HG03342 (cell line): ENCODE results near the gene PDE10A.

Experiments
- ATAC-seq: cut with Tn5 transposase; IDR thresholded peaks from one replicate; pipeline ENCODE4 v1.9.1; 2021; ENCODE audit warnings: mild to moderate bottlenecking, moderate library complexity; ENCODE audit not compliant: unreplicated experiment

Gene PDE10A

GRCh38 chr6:165662749-165663376 is at the start of gene PDE10A:
Gene PDE10A (minus strand): TSS chr6:165663241. CDS start chr6:165662811, 430 bp downstream.
- ATAC-seq, result no peak

DNA sequence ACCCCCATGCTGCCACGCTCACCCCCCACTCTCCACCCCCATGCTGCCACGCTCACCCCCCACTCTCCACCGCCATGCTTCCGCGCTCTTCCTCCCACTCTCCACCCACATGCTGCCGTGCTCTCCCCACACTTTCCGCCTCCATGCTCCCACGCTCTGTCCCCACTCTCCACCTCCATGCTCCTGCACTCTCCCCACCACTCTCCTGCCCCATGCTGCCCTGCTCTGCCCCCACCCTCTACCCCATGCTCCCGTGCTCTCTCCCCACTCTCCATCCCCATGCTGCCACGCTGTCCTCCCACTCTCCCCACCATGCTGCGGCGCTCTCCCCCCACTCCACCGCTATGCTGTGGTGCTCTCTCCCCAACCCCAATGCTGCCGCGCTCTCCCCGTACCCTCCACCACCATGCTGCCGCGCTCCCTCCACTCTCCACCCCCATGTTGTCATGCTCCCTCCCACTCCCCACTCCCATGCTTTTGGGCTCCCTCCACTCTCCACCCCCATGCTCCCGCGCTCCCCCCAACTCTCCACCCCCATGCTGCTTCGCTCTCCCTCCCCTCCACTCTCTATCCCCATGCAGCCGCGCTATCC is 46.0 kb upstream of the PDE10A start:
- ATAC-seq, result no peak

- no peak for ATAC-seq
Observed at GRCh38 chr6:165707067-165707853, 44.2 kb upstream of the PDE10A start.

DNA sequence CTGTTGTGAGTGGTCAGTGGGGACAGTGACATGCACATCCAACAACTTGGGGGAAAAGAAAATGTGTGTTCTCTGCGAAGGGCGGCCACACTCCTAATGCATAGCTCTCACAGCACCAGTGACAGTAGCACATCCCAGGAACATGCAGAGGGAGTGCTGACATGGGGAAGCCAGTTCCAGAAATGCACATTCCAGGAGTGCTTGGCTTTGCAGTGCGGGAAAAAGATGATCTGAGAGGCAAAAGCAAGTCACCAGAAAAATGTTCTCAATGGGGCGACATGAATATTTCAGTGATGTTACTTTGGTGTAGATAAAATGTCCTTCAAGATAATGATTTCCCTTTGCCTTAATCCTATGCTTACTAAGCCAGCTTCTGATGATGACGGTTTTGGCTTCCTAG is 42.9 kb upstream of the PDE10A start:
- ATAC-seq, result no peak

GRCh38 chr6:165704045-165704748 is 41.2 kb upstream of the PDE10A start:
- ATAC-seq, result peak; percentile 49

DNA sequence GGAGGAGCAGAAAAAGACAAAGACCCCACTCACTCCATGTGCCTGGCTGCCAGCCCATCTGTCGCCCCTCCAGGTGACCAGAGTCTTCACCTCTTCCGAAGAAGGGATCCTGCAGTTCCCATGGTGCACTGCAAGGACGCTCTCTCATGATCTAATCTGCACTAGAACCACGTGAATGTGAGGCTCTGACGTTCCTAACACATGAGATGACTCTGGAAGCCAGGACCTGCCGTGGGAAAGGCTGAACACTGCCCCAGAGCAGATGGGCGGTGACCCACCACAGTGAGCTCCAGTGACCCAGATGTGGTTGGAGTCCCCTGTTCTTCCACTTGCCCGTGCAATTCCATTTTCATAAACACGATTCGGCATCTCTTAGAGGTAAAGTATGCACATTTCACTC is 39.6 kb upstream of the PDE10A start:
- ATAC-seq, result no peak

DNA sequence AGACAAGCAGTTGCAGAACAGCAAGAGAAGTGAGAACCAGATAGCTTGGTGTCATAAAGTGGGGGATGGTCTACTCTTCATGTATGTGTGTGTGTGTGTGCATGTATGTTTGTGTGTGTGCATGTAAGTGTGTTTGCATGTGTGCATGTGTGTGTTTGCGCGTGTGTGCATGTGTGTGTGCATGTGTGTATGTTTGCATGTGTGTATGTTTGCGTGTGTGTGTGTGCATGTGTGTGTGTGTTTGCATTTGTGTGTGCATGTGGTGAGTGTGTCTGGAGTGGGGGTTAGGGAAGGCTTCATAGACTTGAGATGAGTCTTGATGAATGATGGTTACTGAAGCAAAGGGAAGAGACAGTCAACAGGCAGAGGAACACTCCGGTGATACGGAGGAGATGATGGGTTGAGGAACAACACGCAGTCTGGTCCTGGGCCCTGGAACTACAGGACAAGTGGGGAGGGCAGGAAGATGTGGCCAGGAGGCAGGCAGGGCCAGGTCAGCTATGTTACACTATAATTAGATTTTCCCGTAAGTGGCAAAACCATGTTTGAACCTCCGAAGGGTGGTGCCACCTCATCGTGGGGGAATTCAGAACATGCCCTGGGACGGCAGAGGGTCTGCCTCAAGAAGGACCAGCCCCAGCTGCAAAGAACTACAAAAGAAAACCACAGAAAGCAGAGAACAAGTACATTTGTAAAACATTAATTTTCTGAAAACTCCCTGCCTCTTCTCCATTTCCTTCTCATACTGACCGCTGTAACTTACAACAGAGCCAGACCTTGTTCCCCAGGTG is 38.7 kb upstream of the PDE10A start:
- peak; percentile 74 for ATAC-seq

DNA sequence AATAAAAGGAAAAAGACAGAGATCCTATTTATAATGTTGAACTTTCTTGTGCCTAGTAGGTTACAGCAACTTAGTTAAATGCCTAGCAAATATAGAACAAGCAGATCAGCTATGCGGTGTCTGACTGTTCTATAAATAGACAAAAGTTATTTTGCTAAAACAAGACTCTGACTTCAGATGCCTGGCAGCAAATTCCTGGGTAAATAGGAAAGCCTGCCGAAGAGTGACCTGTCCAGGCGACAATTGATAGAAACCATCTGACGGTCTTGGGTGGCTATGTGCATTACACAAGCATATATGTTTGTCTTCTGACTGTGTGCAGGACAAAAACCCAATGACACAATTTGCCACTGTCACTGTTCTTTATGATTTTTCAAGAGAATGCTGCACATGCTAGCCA is 38.0 kb upstream of the PDE10A start:
- ATAC-seq, result no peak

DNA sequence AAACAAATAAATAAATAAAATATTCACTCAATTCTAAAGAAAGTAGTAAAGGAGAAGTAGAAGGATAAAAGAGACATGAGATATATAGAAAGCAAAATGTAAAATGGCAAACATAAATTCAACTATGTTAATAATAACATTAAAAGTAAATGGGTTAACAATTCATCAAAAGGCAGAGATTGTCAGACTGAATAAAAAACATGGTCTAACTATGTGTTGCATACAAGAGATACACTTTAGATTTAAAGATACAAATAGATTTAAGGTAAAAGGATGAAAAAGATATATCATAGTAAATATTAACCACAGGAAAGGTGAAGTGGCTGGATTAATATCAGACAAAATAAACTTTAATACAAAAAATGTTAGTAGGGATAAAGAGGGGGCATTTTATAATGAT is 35.8 kb upstream of the PDE10A start:
- no peak for ATAC-seq

- no peak for ATAC-seq
Observed at GRCh38 chr6:165697171-165697570, 34.1 kb upstream of the PDE10A start.

DNA sequence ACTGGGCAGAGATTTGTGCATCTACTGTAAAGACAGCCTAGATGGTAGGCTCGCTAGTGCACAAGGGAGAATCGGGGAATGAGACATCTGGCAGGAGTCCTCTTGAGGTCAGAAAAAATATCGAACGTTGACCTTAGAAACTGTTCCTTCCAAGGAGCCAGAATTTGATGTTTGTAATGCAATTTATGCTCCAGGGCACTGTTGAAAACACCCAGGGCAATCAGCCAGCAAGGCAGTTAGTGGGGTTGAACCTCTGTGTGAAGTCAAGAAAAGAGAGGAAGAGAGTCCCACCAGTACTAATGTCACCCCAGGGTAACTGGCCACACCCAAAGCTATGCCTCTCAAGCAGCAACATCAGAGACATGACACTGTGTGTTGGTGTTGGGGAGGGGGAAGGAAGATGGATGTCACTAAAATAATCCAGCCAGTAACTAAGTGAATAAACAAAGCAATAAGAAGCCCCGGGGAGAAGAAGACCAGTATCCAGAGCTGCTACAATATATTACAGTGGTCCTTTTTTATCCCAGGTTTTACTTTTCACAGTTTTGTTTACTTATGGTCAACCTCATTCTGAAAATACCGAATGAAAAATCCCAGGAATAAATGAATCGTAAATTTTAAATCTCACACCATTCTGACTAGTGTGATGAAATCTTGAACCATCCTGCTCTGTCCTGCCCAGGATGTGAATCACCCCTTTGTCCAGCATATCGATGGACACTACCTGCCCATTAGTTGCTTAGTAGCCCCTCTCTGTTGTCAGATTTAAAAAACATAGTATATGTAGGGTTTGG is 32.9 kb upstream of the PDE10A start:
- no peak for ATAC-seq

DNA sequence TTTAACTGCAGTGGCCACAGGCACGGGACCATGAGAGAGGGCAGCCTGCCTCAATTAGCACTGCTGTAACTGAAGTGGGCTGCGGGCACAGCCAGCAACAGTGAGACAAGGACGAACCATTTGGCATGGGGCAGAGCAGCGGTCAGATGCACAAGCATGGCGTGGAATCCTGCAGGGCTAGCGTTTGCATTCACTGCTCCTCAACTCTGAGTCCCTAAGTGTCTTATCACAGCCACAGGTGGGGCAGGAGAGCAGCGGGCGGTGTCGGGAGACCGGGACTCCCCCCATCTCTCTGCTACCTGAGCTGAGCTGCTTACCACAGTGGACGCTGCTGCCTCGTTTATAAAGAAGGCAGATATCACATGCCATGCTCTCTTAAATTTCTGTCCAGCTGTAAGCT is 31.3 kb upstream of the PDE10A start:
- ATAC-seq, result no peak

DNA sequence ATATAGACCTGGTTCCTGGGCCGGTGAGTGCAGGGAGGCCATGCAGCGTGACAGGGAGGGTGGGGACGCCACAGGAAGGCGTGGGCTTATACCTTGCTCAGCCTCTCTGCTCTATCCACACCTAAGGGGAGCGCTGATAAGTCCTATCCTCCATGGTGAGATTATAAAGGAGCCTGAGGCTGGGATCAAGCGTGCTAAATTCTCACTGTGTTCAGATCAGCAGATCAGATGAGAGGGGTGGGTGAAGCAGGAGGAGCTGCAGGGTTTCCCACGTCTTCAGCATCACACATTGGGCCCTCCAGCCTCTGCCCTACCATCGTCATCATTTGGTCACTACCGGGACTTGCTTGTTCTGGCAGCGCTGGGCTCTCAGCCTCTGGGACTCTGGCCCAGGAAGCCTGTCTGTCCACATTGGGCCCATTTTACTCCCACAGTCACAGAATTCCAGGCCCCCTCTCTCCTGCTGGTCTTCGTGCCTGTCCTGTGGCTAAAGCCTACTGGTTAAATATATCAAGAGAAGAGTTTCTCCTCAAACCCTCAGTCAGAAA is 29.1 kb upstream of the PDE10A start:
- ATAC-seq, result no peak

GRCh38 chr6:165689699-165690098 is 26.7 kb upstream of the PDE10A start:
- ATAC-seq, result no peak

DNA sequence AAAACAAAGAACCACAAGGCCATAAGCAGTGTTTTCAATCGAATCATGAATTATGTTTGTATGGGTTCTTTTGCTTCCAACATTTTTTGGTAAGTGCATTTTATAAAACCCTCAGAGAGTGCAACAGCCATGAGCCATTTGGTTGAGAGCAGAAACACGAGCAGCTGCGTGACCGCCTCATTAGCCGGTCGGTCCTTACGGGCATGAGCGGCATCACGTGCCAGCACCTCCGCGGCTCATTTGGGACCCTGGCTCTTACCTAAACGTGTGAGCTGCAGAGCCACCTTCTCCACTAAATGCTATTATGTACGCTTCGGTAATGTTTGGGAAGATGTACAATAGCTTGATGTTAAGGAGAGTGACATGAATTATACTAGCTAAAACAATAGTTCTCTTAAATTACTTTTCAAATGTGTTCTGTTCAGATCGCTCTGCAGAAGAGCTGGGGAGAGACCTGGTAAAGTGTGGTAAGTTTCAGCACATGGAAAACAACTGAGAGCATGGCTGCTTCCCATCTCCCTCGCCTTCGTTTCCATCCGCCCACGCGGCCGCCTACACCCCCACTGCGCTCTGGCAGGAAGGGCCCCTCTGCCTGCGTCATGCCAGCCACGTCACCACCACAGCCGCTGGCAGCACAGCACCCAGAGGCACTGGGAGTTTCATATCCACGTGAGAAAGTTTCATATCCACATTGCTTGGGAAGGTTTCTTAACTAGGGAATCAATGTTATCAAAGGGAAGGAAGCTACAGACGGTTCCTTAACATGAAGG is 23.7 kb upstream of the PDE10A start:
- no peak for ATAC-seq

GRCh38 chr6:165685302-165685701 is 22.3 kb upstream of the PDE10A start:
- ATAC-seq, result no peak

GRCh38 chr6:165684333-165684732 is 21.3 kb upstream of the PDE10A start:
- ATAC-seq, result no peak

GRCh38 chr6:165680975-165681374 is 17.9 kb upstream of the PDE10A start:
- no peak for ATAC-seq

- no peak for ATAC-seq
Observed at GRCh38 chr6:165679326-165679725, 16.3 kb upstream of the PDE10A start.
